ENCODE measurements around the gene NOL4L.
A peak's percentile ranks its signal among the peaks of the same experiment; 100 is the strongest.

Gene NOL4L

DNA sequence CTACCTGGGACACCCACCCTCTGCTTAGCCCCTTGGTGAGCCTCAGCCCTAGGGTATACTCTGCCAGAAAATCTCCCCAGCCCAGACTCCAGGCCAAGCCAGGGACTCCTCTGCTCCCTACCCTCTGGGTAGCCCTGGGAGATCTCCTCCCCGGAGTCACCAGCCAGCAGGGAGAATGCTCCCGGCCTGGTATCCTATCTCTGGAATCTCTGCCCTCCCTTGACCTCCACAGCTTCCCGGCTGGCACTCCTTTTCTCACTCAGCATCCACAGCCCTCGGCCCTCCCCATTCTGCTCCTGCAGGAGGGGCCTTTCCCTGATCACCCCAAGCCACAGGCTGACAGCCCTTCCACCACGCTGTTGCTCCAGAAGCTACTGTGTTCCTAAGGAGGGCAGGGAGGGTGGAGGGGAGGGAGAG is 22.6 kb downstream of the NOL4L start:
- DNase-seq, result no peak

DNA sequence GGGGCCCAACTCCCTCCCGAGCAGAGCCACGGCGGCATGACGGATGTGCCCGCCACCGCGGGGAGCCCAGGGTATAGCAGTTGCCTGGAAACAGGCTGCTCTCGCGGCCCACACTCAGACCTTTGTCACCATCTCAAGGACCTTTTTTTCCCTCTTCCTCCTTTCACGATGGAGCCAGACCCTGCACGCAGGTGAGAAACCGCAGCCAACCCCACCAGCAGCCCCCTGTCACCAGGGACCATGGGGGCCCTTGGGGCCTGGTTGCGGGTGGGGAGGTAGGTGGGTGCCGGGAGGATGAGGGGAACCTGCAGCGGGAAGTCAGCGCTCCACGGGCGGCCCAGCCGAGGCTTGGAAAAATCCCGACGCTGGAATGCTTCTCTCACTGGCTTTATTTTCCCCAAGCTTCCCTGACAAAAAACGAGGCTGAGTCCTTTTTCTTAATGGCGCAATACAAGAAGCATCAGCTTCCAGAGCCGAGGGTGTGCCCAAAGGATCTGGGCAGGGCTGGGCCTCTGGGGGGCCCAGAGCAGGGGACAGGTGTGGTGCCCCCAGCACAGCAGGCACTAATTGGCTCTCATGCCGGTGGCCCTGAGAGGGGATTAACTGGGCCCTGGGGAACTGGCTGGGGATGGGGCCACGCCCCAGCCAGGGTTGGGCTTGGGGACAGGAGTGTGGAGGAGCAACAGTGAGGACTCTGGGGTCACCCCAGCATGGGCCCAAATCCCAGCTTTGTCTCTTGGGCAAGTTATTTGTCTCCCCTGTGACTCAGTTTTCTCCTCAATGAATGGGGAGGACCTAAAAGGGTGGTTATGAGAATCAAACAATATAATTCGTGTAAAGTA is 23.9 kb downstream of the NOL4L start:
- peak in 5 of 58 donors; percentile 9 to 36 (median 28) for DNase-seq

DNA sequence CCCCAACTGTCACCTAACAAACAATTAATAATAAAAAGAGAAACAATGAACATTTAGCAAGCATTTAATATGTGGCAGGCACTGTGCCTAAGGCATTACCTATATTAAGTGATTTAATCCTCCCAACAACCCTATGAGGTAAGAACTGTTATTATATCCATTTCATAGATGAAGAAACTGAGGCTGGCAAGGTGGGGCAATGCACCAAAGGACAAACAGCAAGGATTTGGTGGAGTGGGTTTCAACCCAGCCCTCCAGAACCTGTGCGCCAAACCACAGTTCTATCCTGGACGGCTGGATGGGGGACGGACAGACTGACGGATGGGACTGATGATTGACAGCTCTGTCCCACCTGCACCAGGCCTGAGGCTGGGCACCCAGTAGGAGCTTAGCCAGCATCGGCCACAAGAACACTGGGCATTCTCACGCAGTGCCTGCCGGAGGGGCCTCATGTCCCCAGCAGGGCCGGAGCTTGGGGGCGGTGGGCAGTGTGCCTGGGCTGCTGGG is 24.6 kb downstream of the NOL4L start:
- DNase-seq, result no peak

DNA sequence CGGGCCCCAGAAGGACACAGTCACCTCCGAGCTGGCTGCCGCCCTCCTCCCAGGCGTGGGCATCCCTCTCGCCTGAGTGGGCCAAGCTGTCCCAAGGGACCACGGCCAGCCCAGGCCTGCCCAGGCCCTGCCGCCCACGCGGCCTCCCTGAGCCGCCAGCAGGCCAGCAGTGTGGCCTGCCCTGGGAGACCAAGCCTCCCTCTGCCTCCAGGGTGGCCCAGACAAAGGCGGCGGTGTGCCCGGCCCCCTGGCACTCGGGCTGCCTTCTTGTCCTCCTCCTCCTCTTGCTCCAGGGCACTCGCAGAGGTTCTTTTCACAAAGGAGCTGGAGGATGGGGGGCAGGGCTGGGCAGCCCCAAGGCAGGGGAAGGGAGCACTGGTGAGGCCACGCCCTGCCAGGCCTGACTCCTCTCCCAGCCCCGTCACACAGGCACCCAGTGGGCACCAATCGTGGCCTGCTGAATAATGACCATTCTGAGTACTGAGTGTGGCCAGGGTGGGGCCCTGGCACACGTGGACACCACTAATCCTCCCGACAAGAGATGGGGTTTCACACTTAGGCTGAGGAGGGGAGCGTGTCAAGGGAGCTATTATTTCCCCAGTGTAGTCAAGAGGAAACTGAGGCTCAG is 25.3 kb downstream of the NOL4L start:
- DNase-seq, result no peak

DNA sequence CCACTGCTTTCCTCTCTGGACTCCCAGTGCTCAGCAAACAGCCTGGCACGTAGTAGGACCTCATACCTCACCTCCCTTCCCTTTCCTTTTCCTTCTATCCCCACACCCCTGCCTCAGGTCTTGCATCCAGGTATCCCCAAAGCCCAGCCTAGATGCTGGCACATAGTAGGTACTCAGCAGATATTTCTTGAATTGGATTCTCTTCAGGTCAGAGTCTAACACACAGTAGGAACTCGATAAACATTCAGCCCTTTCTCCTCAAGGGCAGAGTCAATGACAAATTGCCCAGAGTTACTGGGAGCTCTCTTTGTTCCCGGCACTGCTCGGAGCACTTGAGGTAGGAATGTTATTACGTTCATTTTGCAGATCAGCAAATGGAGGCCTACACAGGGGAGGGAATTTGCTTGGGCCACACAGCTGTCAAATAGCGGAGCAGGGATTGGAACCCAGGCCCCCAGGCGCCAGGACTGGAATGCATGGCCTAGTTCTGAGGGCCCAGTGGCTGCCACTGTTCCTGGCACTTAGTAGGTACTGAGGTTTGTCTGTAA is 25.9 kb downstream of the NOL4L start:
- DNase-seq, result no peak

DNA sequence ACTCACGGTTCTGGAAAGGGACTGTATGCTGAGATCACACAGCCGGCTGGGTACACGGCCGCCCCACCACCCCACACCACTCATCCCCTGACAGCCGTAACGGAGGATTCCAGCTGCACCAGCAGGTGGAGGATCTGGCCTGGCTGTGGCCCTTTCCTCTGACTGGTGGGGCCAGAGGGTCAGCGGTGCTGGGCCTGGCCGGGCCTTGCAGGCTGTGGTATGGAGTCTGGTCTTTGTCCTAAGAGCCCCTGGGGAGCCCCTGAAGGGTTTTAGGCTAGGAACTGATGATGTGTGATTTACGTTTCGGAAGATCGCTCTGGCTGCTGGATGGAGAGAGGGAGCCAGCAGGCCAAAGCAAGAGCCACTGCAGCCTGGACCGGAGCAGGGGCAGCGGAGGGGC is 26.6 kb downstream of the NOL4L start:
- peak in 4 of 58 donors; percentile 15 to 55 (median 24) for DNase-seq

DNA sequence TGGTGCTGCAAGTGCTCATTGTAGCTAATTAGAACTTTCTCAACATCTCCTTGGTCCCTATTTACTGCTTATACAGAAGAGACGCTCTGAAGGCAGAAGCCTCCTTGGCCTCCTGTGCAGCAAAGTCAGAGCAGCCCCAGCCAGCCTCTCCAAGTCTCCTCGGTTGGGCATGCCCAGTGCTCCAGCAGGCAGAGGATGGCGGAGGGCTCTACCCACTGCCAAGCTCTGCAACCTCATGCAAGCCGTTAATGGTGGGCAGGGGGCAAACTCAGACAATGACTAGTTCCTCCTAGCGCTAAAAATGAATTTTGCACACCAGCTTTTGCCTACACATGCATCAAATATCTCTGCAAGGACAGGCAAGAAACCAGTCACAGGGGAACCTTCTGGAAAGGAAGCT is 27.8 kb downstream of the NOL4L start:
- DNase-seq, result no peak

DNA sequence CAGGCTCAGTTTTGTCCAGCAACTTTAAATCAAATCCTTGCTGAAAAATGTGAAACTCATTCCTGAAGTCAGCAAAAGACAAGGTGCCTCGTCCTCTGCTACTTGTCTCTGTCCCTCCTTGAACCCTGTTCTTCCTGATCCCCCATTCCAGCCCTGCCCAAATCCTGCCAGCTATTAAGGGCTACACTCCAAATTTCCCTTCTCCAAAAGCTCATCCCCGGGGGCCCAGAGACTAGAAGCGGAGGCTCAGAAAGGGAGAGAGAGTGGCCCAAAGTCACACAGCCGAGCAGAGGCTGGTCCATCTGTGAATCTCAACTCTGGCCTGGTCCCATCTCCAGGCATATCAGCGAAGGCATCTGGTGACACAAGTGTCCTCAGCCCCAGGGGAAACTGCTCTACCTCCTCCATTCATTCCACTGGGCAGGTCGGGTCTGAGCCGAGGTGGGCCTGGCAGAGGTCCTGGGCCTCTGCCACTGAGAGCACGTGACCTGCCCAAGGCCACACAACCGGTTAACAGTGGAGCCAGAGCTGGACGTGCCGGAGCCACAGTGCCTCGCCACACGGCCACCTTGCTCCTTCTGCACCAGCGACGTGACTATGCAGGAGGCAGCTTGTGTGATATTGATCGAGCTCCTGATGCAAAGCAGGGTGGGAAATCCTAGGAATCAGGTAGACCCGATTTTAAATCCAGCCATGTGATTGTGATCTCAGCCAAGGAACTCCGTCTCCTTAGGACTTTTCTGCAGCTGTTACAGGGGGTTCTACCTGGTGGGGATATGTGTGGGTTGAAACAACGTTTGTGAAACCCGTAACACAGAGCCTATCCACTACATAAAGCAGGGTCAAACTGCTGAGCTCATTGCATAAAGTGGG is 28.6 kb downstream of the NOL4L start:
- DNase-seq, result no peak

DNA sequence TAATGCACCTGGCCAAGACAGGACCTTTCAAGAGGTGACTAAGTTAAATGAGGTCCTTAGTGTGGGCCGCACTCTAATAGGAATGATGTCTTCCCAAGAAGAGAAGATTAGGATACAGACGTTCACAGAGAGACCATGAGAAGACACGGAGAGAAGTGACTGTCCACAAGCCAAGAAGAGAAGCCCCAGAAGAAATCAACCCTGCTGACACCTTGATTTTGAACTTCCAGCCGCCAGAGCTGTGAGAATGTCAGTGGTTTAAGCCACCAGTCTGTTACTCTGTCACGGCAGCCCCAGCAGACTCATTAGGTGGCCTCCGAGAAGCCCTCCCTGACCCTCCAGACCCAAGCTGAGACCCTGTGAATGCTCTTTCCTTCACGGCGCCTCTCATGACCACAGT is 29.5 kb downstream of the NOL4L start:
- no peak for DNase-seq

DNA sequence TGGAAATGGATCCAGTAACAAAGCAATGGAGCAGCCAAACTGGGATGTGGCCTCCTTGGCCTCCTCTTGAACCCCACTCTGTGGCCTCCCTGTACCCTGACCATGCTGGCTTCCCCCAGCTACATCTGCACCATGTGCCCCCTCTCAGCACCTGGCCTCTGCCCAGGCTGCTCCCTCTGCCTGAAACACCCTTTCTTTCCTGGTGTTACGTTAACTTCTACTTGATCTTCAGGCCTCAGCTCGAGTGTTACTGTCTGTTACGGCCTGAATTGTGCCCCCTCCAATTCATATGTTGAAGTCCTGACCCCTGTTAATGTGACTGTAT is 30.2 kb downstream of the NOL4L start:
- no peak for DNase-seq

DNA sequence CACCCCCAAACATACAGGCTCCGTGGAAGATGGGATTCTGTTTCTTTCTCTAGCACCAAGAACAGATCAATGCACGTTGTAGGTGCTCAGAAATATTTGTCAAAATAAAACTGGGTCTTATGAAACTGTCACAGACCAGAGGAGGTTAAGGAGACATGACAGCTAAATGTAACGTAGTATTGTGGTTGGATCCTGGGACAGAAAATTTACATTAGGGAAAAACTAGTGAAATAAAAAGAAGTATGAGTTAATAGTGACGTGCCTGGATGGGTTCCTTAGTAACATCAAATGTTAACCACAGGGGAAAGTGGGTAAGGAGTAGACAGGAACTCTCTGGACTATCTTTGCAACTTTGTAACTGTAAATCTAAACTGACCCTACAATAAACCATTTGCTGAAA is 31.5 kb downstream of the NOL4L start:
- DNase-seq, result no peak

DNA sequence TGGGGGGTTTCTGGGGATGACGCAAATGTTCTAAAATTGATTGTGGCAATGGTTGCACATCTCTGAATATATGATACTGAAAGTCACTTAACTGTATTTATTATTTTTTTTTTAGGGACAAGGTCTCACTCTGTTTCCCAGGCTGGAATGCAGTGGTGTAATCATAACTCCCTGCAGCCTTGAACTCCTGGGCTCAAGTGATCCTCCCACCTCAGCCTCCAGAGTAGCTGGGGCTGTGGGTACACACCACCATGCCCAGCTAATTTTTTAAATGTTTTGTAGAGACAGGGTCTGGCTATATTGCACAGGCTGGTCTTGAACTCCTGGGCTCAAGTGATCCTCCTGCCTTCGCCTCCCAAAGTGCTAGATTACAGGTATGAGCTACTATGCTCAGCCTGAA is 33.4 kb downstream of the NOL4L start:
- DNase-seq, result no peak

DNA sequence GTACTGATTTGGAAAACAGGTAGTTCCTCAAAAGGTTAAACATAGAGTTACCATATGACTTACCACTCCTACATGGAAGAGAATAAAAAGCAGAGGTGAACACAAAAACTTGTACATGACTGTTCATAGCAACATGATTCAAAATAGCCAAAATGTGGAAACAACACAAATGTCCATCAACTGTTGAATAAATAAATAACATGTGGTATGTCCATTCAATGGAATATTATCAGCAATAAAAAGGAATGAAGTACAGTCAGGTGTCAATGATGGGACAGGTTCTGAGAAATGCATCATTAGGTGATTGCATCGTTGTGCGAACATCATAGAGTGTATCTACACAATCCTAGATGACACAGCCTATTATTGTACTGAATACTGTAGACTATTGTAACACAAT is 35.3 kb downstream of the NOL4L start:
- no peak for DNase-seq

DNA sequence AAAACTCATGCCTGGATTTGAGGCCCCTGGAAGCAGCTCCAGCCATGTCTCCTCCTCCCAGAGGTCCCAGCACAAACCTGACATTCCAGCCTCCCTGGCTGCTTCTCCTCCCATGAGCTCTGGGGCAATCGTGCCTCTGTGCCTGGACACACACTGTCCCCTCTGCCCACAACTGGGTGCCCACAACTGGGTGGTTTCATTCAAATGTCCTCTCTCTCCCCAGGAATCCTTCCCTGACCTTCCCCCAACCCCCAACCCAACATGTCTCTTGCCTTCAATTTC is 37.4 kb downstream of the NOL4L start:
- no peak for DNase-seq

DNA sequence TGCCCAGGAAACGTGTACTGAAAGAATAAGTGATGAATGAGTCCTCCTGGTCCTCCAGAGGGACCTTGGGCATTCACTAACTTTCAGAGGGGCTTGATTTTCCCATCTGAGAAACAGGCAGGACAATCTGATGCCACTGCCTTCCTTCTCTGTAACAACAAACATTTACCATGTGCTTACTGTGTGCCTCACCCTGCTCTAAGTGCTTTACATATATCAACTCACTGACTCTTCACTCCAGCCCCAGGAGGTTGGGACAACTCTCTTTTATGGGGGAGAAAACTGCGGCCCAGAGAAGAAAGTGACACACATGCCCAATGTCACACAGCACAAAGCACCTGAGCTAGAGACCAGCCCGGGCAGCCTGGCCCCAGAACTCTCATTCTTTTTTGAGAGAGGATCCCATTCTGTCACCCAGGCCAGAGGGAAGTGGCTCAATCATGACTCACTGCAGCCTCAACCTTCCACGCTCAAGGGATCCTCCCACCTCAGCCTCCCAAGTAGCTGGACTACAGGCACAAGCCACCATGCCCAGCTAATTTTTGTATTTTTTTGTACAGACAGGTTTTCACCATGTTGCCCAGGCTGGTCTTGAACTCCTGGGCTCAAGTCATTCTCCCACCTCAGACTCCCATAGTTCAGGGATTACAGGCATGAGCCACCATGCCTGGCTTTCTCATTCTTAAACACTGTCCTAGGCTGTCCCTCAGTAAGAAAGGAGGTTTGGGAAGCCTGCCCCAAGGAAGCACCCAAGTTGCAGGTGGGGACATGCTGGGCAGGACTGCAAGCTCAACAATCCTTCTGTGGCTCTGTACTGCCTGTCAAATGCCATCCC is 38.0 kb downstream of the NOL4L start:
- no peak for DNase-seq

DNA sequence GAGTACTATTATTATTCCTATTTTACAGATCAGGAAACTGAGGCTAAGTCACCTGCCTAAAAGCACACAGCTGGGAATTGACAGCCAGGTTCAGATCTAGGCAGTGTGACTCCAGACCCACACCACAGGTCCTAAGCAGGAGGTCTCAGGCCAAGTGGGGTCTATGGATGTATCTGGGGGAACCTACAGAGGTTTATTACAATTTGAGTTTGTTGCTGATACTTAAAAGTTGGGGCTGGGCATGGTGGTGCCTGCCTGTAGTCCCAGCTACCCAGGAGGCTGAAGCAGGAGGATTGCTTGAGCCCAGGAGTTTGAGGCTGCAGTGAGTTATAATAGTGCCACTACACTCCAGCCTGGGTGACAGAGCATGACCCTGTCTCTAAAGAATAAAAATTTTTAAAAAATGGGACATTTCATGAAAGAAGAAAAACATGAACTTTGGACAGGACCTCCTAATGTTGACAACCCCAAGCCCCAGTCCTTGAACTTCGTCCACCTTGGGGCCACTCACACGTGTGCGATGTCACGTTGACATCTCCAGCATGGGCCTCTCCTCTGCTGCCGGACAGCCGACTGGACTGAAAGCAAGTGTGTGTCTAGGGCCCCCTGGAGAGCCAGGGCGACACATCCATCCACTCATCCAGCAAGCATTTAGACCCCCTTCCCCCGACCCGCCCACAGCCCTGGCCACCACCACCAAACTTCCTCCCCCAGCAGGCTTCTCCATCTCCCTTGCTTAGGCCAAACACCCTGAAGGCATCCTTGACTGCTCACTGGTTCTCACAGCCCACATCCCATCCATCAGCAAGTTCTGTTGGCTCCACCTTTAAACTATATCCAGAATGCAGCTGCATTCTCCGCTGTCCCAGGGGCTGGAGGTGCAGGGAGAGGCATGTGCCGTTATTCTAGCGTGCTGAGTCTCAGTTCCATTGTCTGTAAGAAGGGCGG is 40.0 kb downstream of the NOL4L start:
- no peak for DNase-seq

DNA sequence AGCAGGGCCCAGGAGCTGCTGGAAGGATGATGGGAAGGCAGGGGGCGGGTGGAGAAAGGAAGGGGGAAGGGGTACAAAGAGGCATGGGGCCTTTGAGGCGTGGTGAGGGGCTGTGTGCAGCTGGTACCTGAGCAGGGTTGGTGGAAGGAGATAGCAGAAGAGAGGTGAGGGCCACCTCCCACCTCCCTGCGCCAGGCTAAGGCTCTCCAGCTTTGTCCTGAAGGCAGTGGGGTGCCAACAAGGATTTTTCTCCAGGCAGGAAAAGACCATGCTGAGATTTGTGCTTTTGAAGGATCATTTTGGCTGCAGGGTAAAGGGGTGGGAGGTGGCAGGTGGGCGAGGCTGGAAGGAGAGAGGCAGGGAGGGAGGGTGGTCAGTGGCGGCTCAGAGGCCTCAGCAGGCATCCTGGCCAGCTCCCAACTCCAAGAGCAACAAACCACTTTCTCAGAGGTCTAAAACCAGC is 40.8 kb downstream of the NOL4L start:
- no peak for DNase-seq

DNA sequence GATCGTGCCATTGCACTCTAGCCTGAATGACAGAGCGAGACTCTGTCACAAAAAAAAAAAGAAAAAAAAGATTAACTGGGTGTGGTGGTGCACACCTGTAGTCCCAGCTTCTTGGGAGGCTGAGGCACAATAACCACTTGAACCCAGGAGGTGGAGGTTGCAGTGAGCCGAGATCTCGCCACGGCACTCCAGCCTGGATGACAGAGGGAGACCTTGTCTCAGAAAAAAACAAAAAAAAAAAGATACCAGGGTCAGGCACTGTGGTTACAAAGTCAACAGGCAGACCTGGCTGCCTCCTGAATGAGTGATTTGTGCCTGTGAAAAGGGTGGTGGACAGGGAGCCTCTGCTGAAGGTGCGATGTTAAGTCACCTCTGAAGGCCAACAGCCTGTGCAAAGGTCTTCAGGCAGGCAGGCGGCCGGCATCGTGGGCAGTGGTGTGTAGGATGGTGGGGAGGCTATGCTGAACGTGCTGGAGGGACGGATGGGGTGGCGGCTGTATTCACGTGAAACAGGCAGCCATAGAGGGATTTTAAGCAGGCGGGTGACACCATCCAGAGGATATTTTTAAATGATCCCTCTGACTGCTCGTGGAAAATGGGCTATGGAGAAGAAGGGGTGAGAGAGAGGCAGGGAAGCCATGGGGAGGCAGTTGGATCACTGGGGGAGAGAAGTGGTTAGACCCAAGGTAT is 41.4 kb downstream of the NOL4L start:
- DNase-seq, result no peak

DNA sequence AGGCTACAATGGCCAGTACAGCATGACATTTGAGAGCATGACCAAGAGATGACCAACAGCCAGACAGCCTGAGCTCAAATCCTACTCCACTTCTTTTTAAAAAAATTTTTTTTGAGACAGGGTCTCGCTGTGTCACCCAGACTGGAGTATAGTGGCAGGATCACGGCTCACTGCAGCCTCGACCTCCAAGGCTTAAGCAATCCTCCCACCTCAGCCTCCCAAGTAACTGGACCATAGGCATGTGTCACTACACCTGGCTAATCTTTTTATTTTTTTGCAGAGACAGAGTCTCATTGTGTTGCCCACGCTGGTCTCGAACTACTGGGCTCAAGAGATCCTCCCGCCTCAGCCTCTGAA is 42.9 kb downstream of the NOL4L start:
- DNase-seq, result no peak

Data from anterior cingulate cortex (tissue), 58 donors.